ENCODE data around the gene DDX1. TPM values are rescaled to one million over a fixed set of nuclear protein-coding genes. Genes with fewer than 3 reads are reported as not detected.

DDX1 gene
- total RNA-seq, 1 donor from 2014 or later: 60.4 TPM

DNA sequence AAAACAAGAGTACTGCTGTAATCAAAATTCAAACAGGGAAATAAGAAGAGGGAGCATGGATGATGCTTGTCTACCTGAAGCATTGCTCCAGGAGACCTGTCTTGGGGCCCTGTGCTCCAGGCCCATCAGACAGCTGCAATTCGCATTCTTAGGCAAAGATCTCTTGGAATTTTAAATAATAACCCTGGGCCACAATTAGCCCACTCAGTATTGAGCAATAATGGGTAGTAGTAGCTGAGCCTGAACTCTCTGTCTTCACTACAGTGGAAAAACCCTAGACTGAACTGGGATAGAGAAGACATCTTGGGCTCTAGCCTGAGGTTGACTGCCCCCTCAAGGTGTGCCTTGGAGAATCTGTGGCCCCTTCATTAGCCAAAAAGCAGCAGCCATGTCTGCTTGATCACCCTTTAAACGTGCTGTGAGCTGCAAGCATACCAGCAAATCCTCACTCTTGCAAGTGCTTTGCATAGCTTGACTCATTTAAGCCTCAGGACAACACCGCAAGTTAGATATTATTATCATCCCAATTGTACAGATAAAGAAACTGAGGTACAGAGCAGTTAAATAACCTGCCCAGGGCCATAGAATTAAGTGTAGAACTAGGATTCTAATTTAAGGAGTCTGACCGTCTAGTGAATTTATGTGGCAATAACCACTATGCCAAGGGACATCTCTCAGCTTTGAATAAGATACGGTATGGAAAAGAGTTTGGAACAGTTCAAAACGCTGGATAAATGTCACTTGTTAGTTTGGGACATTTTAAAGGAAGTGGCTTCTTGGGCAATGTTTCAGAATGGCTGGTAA, 69.0 kb downstream of the DDX1 start:
- intact Hi-C loops (cut with DNase I): no loop called here

DNA sequence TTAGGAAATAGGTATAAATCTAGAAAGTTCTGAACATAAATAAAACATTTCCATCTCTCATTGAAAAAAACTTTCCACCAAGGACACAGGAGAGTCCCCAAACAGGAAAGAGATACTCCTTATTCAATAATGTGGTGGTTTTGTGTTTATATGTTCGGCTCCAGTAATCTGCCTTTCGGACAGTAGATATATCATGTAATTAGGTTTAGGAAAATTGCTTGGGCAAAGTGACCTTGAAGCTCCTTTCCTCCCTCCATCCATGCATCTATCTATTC, 69.6 kb downstream of the DDX1 start:
- no peak overlapping the region for H3K27ac ChIP-seq
- DNase-seq (no peak), ATAC-seq (no peak)
- H3K4me1 ChIP-seq: no peaks in the 10 kb centered on the region
- no peaks in the 10 kb centered on the region for H3K27me3 ChIP-seq (ENCODE audit: low read depth)
- H3K9me3 ChIP-seq: no peaks in the 10 kb centered on the region
- intact Hi-C loops (cut with DNase I): no loop called here
- no peak overlapping the region for H3K4me3 ChIP-seq
- H3K36me3 ChIP-seq: no peaks in the 10 kb centered on the region
- TF ChIP-seq, protein P1, sequence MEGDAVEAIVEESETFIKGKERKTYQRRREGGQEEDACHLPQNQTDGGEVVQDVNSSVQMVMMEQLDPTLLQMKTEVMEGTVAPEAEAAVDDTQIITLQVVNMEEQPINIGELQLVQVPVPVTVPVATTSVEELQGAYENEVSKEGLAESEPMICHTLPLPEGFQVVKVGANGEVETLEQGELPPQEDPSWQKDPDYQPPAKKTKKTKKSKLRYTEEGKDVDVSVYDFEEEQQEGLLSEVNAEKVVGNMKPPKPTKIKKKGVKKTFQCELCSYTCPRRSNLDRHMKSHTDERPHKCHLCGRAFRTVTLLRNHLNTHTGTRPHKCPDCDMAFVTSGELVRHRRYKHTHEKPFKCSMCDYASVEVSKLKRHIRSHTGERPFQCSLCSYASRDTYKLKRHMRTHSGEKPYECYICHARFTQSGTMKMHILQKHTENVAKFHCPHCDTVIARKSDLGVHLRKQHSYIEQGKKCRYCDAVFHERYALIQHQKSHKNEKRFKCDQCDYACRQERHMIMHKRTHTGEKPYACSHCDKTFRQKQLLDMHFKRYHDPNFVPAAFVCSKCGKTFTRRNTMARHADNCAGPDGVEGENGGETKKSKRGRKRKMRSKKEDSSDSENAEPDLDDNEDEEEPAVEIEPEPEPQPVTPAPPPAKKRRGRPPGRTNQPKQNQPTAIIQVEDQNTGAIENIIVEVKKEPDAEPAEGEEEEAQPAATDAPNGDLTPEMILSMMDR (IDR thresholded peaks at IDR 0.05): no peak

More for the DNA sequence above, 69.0 kb downstream of the DDX1 start:
- Histone ChIP-seq H3K27ac (no peak overlapping the region), H3K27me3 (ENCODE audit: low read depth) (no peaks in the 10 kb centered on the region), H3K4me3 (no peak overlapping the region), H3K9me3 (no peaks in the 10 kb centered on the region), H3K4me1 (no peaks in the 10 kb centered on the region), H3K36me3 (no peaks in the 10 kb centered on the region)
- ATAC-seq (no peak), DNase-seq (no peak)
- TF ChIP-seq, protein P1 (IDR thresholded peaks at IDR 0.05): no peak

DNA sequence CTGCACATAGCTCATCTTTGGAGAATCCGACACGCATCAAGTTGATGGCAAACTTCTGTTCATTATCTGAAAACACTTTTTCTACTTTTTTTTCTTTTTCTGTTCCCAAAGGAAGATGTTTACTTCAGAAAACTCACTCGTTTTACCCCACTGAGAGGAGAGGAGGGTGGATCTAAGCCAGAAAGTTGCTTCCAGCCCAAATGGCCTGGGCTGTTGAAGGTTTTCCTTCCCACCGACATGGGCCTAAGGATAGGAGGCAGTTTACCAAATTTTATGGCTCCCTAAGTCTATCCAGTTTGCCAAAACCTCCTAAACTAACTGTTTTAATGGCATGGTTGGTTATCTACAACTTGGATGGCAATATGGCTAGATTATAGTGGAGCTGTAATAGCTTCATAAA, 70.4 kb downstream of the DDX1 start:
- Histone ChIP-seq H3K27me3 (ENCODE audit: low read depth) (no peaks in the 10 kb centered on the region), H3K36me3 (no peaks in the 10 kb centered on the region), H3K4me3 (no peak overlapping the region), H3K27ac (no peak overlapping the region), H3K4me1 (no peaks in the 10 kb centered on the region), H3K9me3 (no peaks in the 10 kb centered on the region)
- intact Hi-C loops (cut with DNase I): no loop called here
- DNase-seq (no peak), ATAC-seq (no peak)
- TF ChIP-seq, protein P1 (IDR thresholded peaks at IDR 0.05): no peak

DNA sequence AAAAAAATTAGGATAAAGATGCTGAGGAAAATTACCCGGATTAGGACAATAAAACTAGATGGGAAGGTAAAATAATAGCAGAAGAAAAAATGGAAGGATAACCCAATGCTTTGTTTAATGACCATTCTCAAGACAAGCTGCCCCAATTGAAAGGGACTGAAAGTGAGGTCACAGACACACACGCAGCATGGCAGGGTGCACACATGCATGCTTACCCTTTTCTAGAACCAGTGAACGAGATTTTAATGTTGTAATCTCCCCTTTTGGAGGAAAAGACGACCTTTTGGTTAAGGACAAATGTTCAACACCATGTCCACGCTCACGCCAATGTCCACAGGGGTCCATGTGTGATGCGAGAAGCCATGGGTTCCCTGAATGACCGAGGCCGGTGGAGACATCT, 70.9 kb downstream of the DDX1 start:
- Histone ChIP-seq H3K4me3 (no peak overlapping the region), H3K27me3 (ENCODE audit: low read depth) (no peaks in the 10 kb centered on the region), H3K36me3 (no peaks in the 10 kb centered on the region), H3K9me3 (no peaks in the 10 kb centered on the region), H3K4me1 (no peaks in the 10 kb centered on the region), H3K27ac (no peak overlapping the region)
- intact Hi-C loops (cut with DNase I): no loop called here
- TF ChIP-seq, protein P1 (IDR thresholded peaks at IDR 0.05): no peak
- DNase-seq (no peak), ATAC-seq (no peak)

DNA sequence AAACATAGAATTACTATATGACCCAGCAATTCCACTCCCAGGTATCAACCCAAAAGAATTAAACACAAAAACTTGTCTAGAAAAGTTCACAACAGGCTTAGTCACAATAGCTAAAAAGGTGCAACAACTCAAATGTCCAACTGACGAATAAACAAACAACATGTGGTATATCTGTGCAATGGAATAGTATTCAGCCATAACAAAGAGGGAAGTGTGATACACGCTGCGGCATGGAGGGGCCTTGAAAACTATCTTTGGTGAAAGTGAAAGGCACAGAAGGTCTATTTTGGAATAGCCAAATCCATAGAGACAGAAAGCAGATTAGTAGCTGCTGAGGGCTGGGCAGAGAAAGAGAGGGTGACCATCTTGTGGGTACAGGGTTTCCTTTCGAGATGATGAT, 72.1 kb downstream of the DDX1 start:
- Histone ChIP-seq H3K4me1 (no peaks in the 10 kb centered on the region), H3K9me3 (no peaks in the 10 kb centered on the region), H3K27ac (no peak overlapping the region), H3K4me3 (no peak overlapping the region), H3K36me3 (no peaks in the 10 kb centered on the region), H3K27me3 (ENCODE audit: low read depth) (no peaks in the 10 kb centered on the region)
- DNase-seq (no peak), ATAC-seq (no peak)
- TF ChIP-seq, protein P1 (IDR thresholded peaks at IDR 0.05): no peak
- intact Hi-C loops (cut with DNase I): no loop called here
